NCI-H345 (cell line): Measurements from ENCODE around the gene EGFL7.

Experiments
- DNase-seq: peaks from one replicate; lab custom pipeline; 2025; lab: John Stamatoyannopoulos, UW

Gene EGFL7

DNA sequence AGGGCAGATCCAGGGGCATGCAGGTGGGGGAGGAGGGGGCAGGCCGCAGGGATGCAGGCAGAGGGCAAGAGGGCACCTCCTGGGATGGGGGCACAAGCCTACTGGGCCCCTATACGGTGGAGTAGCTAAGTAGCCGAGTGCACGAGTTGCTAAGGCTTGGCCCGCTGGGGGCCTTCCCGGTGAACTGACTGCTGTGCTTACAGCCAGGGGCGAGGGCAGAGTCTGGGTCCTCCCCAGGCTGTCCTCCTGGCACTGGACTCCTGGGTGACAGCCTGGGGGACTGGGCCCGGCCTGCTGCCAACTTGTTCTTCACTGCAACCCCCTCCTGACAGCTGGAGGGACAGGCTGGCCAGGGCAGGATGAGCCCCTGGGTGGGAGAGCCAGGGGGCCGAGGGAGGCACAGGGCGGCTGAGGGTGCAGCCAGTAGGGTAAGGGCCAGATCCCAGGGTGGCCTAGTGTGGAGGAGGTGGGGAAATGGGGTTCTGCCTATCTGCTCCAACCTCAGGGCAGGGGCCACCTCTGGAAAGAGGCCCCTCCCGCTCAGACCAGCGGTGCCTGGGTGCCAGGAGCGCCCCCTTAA, 1.7 kb upstream of the EGFL7 start:
- no peak for DNase-seq

DNA sequence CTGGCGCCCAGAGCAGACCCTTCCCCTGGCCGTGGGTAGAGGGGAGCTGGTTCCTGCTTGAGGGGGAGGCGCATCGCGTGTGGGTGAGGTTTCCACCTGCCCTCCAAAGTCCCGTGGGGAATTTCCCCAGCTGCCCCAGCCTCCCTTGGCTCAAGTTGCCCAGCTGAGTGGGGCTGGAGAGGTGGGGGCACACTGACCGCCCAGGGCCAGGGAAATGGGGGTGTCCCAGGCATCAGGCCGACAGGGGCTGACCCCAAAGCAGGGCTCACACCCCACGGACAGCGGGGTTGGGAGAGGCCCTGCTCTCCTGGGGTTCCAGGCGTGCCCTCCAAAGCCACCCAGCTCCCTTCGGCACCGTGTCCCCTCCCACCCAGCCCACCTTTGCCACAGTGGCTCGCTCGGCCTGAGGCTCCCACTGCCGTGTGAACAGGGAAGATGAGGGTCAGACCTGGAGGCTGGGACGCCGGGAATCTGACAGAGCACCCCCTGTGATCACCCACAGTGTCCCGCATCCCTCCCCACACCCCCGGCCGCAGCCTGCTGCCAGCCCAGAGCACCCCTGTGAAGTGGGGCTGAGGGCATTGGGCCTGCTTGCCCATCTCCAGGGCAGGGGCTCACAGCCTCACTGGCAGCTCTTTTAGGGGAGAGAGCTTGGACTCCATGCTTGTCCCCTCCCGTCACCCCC, 933 bp upstream of the EGFL7 start:
- no peak for DNase-seq

DNA sequence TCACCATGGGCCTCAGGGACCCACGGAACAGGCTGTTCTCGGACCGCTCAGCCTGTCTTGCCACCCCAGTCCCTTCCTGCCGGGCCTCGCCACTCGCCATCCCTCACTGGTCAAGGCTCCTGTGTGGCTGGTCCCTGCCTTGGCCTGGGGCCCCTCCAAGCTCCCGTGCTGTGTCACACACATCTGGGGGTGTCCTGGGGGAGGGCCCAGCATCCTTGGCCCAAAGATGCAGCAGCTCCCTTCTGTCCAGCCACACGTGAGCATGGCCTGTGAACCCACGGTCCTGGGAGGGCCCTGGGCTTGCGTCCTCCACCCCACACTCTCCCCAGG, 425 bp upstream of the EGFL7 start:
- DNase-seq = no peak

DNA sequence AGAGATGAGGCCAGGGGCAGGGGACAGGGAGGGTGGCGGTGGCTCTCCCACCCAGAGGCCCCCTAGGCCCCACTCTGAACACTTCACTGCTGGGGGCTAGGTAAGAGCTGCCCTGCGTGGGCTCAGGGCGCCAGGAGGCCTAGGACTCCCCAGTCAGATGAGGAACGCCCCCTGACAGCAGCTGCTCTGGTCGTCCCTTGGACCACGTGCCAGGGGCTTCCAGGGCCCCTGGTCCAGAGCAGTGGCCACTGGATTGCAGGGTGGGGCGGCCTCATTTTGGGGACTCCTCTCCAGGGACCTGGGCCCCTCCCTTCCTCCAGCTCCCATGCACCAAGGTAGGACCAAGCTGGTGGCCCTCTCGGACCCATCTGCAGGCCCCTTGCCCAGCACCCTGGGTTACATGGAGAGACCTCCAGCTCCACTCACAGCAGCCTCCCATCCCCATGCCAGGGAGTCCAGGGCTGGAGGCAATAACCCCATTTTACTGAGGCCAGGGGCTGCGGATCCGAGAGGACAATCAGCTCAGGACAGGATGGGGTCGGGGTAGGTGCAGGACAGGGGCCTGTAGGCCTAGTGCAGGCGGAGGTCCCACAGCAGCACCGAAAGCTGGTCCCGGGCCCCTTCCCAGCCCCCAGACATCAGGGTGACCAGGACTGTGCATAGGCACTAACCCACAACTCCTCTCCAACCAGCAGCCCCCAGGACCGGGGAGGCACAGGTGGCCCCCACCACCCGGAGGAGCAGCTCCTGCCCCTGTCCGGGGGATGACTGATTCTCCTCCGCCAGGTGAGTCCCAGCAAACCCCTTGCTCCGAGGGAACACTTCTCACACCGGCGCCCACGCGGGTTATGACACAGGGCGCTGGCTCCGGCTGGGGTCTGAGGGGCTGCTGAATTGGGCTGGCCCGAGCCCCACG, 1.5 kb downstream of the EGFL7 start:
- no peak for DNase-seq

DNA sequence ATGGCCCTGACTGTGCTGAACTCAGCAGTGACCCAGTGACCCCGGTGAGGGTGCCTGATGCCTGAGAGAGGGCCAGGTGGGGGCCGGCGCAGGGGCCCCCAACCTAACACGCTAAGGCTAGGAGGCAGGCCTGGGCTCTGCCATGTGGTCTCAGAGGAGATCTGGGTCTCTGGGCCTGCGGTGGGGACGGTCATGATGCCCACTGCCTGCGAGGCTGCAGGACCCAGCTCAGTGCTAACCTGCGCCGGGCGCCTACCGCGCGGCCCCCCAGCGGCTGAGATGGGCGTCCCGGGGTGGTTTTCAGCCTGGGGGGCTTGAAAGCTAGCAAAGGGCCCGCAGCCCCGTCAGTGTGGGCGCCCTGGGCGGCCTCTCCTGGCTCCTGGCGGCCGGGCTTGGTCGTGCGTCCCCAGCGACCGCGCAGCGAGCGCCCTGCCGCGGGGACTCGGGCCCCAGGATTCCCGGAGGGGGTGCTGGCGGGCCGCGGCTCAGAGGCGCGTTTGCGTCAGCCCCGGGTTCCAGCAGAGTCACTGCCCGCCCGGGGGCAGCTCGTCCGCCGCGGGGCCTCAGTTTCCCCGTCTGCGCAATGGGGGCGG, 2.5 kb downstream of the EGFL7 start:
- no peak for DNase-seq

DNA sequence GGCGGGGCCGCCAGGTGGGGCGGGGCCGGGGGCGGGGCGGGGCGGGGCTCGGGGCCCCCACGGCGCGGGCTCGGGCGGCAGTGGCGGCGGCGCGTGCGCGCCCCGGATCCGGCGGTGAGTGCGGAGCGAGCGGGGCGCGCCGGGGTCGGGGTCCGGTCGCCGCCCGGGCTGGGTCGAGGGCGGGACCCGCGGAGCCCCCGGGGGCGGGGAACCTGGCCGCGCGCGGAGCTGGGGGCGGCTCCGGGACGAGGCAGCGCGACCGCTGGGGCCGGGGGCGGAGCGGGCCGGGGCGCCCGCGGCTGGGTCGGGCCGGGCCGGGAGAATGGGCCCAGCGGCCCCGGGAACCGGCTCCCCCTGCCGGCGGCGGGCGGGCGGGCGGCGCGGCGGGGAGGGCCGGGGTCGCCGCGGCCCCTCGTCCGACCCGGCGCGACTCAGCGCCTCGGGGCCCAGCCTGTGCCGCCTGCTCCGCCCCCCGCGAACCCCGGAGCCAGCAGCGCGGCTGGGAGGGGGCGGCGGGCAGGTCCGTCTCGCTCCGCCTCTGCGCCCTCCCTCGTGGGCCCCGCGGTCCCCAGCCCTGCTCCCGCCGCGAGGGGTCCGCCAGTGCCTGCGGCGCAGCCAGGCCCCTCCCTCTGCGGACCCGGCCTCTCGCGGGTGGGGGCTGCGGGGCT, 3.1 kb downstream of the EGFL7 start:
- DNase-seq = peak; percentile 14

DNA sequence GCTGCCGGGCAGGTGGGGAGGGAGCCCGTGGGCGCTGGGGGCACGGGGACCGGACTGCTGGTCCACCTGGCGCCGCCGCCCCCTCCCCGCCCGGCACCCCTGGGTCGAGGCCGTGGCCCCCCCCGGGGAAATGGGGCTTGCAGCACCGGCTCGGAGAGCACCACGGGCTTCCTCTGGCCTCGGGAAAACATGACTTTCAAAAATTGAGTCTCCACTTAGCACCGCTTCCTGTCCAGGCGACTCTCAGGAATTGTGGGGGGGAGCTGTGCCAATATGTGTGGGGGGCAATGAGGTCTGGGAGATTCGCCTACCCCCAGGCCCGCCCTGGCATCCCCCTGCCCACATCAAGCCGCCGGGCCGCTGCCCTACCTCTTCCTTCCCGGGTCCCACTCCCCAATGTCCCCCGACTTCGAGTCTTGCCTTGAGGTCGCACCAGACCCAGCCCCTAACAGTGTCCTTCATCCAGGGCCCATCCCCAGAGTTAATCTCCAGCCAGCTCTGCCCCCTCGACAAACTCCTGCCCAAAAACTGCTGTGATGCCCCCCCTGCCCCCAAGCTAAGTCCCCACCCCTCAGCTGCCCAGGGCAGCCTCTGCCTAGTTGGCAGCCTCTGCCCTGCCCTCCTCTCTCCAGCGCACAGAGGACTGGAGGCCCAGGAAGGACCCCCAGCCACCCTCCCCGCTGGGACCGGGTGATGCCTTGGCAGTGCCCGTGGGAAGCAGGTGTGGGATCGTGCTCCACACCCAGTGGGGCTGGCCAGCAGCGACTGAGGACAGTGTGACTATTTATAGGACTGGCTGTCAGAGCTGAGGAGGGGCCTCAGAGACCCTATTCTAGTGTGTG, 3.9 kb downstream of the EGFL7 start:
- DNase-seq = no peak

DNA sequence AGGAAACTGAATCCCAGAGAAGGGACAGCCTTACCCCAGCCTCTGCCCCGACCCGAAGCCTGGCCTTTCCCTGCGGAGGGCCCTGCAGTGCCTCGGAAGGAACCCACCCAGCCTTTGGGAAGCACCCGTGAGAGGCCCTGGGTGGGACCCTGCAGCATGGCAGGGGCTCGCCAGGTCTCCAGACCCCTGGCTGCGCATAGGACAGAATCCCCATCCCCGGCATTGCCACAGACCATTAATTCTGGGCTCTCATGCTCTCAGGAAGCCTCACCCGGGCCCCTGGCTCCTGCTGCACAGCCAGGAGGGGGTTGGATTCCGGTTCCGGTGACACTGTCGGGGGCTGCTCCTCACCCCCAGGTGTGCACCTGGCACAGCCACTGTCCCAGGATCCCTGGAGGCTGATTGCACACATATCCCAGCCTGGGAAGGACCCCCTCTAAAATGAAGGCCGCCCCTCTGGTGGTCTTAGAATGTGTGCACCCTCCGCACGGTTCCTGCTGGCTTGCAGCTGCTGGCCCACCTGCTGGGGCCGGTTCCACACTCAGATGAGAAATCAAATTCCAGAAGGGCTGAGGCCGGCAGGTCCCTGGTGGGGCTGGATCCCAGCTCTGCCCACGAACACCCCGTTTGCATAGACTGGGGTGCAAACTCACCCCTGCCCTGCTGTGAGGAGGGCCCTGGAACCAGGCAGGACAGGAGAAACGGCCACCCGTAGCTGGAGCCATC, 4.7 kb downstream of the EGFL7 start:
- peak; percentile 55 for DNase-seq

DNA sequence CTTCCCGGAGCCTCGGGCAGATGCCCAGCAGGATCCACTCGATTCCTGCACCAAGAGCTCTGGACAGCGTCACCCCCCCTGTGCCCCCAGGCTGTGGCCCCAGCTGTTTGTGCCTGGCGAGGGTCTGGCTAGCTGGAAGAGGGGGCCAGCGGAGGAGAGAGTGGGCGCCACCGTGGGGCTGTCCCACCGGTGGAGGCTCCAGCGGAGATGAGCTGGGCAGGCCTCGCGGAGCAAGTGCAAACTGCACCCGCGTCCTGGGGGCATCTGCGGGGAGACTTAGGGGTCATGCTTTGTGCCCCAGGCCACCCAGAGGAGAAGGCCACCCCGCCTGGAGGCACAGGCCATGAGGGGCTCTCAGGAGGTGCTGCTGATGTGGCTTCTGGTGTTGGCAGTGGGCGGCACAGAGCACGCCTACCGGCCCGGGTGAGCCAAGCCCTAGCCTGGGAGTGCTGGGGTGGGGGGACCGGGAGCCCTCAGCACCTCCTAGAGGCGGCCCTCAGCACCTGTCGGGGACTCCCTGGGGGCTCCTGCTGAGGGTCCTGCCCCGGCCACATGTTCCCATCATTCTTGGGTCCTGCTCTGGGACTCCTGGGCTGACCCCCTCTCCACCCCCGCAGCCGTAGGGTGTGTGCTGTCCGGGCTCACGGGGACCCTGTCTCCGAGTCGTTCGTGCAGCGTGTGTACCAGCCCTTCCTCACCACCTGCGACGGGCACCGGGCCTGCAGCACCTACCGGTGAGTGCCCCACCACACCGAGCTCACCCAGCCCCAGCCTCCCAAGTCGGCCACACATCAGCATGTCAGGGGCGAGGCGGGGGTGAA, 5.4 kb downstream of the EGFL7 start:
- no peak for DNase-seq

DNA sequence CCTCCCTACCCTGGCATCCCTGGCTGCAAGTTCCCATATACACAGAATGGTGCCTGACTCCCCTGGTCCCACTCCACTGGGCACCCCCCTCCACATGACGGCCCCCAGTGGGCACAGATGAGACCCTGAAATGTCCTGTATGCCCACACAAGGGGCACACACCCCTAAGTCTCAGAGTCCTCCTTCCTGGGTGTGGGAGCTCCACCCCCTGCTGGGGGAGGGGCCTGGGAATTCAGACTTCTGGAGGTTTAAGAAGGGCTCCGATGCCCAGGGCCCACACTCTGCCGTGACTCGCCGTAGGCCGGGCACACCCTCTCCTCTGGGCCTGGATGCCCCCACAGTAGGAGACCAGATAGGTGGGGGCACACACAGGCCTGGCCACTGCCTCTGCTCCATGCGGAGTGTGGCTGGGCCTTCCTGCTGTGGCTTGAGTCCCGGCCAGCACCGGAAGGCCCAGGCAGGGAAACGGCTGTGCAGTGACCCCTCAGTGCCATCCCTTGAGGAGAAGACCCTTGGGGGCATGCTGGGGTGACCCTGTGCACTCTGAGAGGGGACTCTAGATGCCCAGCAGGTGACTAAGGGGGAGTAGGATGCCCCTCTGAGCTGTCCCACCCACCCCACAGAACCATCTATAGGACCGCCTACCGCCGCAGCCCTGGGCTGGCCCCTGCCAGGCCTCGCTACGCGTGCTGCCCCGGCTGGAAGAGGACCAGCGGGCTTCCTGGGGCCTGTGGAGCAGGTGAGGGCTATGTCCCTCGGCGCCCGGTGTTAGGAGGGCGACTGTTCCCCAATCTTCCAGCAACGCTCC, 6.5 kb downstream of the EGFL7 start:
- no peak for DNase-seq

DNA sequence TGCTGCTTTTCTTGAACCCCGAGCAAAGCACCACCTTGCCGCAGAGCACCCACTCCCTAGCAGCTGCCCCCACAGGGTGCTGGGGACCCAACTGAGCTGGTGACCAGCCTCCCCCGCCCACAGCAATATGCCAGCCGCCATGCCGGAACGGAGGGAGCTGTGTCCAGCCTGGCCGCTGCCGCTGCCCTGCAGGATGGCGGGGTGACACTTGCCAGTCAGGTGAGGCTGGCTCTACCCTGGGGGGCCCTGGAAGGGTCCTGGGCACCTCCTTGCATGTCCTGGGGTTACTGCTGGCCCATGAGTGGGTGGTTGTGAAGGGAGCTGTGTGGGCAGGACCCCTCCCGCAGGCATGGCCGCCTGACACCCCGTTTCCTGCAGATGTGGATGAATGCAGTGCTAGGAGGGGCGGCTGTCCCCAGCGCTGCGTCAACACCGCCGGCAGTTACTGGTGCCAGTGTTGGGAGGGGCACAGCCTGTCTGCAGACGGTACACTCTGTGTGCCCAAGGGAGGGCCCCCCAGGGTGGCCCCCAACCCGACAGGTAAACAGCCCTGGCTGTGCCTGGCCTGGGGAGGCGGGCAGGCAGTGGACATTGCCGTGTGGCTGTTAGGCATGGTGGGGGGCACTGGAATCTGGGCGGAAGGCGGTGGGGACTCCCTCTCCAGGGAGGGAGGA, 7.2 kb downstream of the EGFL7 start:
- DNase-seq = no peak

DNA sequence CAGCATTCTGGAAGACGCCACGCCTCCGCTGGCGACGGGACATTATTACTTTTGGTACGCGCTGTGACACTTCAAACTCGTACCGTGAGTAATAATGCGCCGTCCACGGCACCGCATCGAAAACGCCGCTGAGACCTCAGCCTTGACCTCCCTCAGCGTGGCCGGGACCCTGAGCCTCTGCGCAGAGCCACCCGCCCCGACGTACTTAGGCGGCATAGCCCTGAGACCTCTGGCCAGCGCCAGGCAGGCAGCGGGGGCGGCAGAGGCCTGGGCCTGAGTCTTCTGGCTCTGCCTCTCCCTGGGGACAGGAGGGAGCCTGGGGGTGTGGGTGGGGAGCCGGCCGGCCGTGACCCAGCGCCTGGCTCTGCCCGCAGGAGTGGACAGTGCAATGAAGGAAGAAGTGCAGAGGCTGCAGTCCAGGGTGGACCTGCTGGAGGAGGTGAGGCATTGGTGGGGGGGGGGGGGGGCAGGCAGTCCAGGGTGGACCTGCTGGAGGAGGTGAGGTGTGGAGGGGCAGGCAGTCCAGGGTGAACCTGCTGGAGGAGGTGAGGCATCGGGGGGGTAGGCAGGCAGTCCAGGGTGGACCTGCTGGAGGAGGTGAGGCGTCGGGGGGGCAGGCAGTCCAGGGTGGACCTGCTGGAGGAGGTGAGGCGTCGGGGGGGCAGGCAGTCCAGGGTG, 8.0 kb downstream of the EGFL7 start:
- no peak for DNase-seq

DNA sequence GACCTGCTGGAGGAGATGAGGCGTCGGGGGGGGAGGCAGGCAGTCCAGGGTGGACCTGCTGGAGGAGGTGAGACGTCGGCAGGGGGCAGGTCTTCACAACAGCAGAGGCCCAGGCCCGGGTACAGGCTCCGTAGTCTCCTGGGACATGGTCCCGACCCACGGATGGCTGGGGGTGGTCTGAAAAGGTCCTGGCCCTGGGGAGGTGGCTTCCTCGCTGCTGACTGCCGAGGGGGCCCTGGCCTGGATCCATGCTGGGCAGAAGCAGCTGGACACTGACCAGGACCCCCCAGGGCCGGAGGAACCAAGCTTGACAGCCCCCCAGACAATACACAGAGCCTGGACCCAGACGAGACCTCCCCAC, 8.5 kb downstream of the EGFL7 start:
- DNase-seq = no peak

DNA sequence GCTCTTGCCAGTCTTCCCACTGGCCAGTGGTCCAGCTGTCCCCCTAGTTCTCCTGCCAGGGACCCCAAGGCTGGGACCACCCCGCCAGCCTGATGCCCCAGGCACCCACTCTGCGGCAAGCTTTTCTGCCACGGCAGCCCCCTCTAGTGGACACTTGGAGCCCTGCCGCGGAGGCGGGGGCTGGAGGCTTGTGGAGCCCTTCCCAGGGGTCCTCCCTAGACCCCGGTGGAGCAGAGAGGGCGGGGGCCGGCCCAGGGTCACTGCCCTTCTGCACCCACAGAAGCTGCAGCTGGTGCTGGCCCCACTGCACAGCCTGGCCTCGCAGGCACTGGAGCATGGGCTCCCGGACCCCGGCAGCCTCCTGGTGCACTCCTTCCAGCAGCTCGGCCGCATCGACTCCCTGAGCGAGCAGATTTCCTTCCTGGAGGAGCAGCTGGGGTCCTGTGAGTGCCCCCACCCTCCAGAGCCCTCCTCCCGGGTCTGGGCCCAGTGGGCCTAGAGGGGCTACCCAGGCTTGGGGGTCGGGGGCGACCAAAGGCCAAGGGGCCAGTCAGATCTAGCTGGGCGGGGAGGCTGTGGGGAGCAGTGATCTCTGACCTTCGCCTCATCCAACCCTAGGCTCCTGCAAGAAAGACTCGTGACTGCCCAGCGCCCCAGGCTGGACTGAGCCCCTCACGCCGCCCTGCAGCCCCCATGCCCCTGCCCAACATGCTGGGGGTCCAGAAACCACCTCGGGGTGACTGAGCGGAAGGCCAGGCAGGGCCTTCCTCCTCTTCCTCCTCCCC, 9.1 kb downstream of the EGFL7 start:
- DNase-seq = peak; percentile 28

DNA sequence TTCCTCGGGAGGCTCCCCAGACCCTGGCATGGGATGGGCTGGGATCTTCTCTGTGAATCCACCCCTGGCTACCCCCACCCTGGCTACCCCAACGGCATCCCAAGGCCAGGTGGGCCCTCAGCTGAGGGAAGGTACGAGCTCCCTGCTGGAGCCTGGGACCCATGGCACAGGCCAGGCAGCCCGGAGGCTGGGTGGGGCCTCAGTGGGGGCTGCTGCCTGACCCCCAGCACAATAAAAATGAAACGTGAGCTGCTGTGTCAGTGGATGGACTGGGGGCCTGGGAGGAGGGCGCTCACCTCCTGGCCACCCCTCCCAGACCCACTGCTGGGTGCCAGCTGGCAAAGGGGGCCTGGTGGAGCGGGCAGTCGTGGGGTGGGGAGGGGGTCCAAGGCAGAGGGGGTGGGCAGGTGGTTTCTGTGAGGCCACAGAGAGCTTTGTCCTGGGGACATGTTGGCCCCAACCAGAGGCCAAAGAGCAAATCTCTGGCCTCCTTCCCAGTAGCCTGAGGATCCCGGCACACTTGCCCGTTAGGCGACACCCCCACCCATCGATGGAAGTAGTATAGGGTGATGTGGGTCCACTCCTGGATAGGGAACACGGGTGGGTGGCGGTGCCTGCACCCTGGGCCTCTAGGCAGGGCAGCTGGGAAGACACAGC, 9.8 kb downstream of the EGFL7 start:
- no peak for DNase-seq
